ENCODE results near the gene C6orf15. TPM values are rescaled to one million over a fixed set of nuclear protein-coding genes. Genes with fewer than 3 reads are reported as not detected.

C6orf15 gene
- total and polyA plus RNA-seq, 8 donors, result not detected

GRCh38 chr6:31083742-31084354, 28.5 kb downstream of the C6orf15 start:
- no peaks in the 10 kb centered on the region for H3K9me3 ChIP-seq
- H3K4me3 ChIP-seq, result no peak overlapping the region
- DNase-seq (peak in 2 of 6 donors; percentile 8 to 37), FAIRE-seq (no peak), ATAC-seq (peak in 2 of 4 donors; percentile 39 to 41)
- 37 to 58% methylated on average over 8 of the region's 8 CpGs for WGBS, 2 donors
- no peaks in the 10 kb centered on the region for H3K27me3 ChIP-seq
- intact Hi-C loops (cut with DNase I), result loop anchor here (5.0 to 10.0 kb wide), 3 partner anchors 159 to 259 kb away; no protein-coding TSS in a partner anchor
- H3K4me1 ChIP-seq, result no peaks in the 10 kb centered on the region
- no peak overlapping the region for H3K27ac ChIP-seq
- TF ChIP-seq, protein P1, sequence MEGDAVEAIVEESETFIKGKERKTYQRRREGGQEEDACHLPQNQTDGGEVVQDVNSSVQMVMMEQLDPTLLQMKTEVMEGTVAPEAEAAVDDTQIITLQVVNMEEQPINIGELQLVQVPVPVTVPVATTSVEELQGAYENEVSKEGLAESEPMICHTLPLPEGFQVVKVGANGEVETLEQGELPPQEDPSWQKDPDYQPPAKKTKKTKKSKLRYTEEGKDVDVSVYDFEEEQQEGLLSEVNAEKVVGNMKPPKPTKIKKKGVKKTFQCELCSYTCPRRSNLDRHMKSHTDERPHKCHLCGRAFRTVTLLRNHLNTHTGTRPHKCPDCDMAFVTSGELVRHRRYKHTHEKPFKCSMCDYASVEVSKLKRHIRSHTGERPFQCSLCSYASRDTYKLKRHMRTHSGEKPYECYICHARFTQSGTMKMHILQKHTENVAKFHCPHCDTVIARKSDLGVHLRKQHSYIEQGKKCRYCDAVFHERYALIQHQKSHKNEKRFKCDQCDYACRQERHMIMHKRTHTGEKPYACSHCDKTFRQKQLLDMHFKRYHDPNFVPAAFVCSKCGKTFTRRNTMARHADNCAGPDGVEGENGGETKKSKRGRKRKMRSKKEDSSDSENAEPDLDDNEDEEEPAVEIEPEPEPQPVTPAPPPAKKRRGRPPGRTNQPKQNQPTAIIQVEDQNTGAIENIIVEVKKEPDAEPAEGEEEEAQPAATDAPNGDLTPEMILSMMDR (IDR thresholded peaks at IDR 0.05), result no peak
- H3K36me3 ChIP-seq, result no peaks in the 10 kb centered on the region

DNA sequence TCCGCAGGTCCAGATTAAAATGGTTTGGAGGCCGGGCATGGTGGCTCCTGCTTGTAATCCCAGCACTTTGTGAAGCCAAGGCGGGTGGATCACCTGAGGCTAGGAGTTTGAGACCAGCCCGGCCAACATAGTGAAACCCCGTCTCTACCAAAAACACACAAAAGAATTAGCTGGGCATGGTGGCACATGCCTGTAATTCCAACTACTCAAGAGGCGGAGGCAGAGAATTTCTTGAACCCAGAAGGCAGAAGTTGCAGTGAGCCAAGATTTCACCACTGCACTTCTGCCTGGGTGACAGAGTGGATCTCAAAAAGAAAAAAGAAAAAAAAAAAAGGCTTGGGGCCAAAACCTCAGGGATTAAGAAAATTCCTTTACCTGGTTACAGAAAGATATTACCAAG, 30.5 kb downstream of the C6orf15 start:
- Histone ChIP-seq H3K27me3 (no peaks in the 10 kb centered on the region), H3K36me3 (no peaks in the 10 kb centered on the region), H3K27ac (no peak overlapping the region), H3K4me1 (no peaks in the 10 kb centered on the region), H3K9me3 (no peaks in the 10 kb centered on the region), H3K4me3 (no peak overlapping the region)
- 69 to 87% methylated on average over 6 of the region's 6 CpGs for whole genome bisulfite sequencing, 2 donors
- no peak for ATAC-seq
- TF ChIP-seq, protein P1 (IDR thresholded peaks at IDR 0.05), result no peak
- intact Hi-C loops (cut with DNase I), result loop anchor here (5.0 to 10.0 kb wide), 3 partner anchors 157 to 257 kb away; no protein-coding TSS in a partner anchor
- no peak for FAIRE-seq
- DNase-seq, result no peak

GRCh38 chr6:31079656-31080261, 32.6 kb downstream of the C6orf15 start:
- no peak overlapping the region for H3K4me3 ChIP-seq
- intact Hi-C loops (cut with DNase I), result loop anchor here (5.0 to 10.0 kb wide), 5 partner anchors 155 to 255 kb away; partner anchors contain the start of gene VARS2 (in 1 of the 3)

GRCh38 chr6:31076611-31077010, 35.8 kb downstream of the C6orf15 start:
- Histone ChIP-seq H3K27ac (no peak overlapping the region), H3K27me3 (no peaks in the 10 kb centered on the region), H3K4me3 (no peak overlapping the region), H3K36me3 (no peaks in the 10 kb centered on the region), H3K9me3 (no peaks in the 10 kb centered on the region), H3K4me1 (no peaks in the 10 kb centered on the region)
- FAIRE-seq, result no peak
- no peak for ATAC-seq
- 81 to 92% methylated on average over 4 of the region's 4 CpGs for WGBS, 2 donors
- TF ChIP-seq, protein P1 (IDR thresholded peaks at IDR 0.05), result no peak
- intact Hi-C loops (cut with DNase I), result loop anchor here in 2 of 3 donors (5.0 to 10.0 kb wide), 2 partner anchors 162 to 244 kb away; partner anchors contain the start of gene VARS2 (in 1 of the 2)
- no peak for DNase-seq

More at GRCh38 chr6:31079656-31080261, 32.6 kb downstream of the C6orf15 start:
- WGBS, 2 donors, result 21 to 23% methylated on average over 22 of the region's 22 CpGs
- Histone ChIP-seq H3K27me3 (no peaks in the 10 kb centered on the region), H3K27ac (no peak overlapping the region), H3K4me1 (no peaks in the 10 kb centered on the region), H3K9me3 (no peaks in the 10 kb centered on the region), H3K36me3 (no peaks in the 10 kb centered on the region)
- ATAC-seq, result peak; percentile 71 to 96 (median 92)
- TF ChIP-seq, protein P1 (IDR thresholded peaks at IDR 0.05), result peak; percentile 29 to 72 (median 60)
- DNase-seq, result peak; percentile 39 to 75 (median 58)
- no peak for FAIRE-seq
